ENCODE data around the gene NXNL1.
"Not testable (repeated sequence)": the region's sequence is repeated elsewhere in the genome, so short reads cannot be mapped to it uniquely, and the experiment has no call there.

The NXNL1 gene

GRCh38 chr19:17504030-17504429 lies 43.3 kb upstream of the NXNL1 start:
- Histone ChIP-seq H3K4me2 (no peak overlapping the region), H3K9ac (no peak overlapping the region), H3K4me3 (IDR thresholded peaks at IDR 0.05; ENCODE audit: insufficient read depth, low read depth, low read length) (no peak overlapping the region), H3K36me3 (ENCODE audit: insufficient read depth) (no peaks in the 10 kb centered on the region), H3K27me3 (ENCODE audit: insufficient read depth, low read depth) (no peaks in the 10 kb centered on the region), H3K27ac (no peak overlapping the region), H2AFZ (ENCODE audit: low read depth) (no peak overlapping the region), H4K20me1 (ENCODE audit: insufficient read depth) (no peaks in the 10 kb centered on the region), H3K79me2 (ENCODE audit: insufficient read depth, low read depth) (no peaks in the 10 kb centered on the region; the same call in 1 of the 2 replicates), H3K4me1 (ENCODE audit: low read depth, poor library complexity, severe bottlenecking) (peaks cover 5% of the 10 kb centered on the region)
- TF ChIP-seq, protein P1, sequence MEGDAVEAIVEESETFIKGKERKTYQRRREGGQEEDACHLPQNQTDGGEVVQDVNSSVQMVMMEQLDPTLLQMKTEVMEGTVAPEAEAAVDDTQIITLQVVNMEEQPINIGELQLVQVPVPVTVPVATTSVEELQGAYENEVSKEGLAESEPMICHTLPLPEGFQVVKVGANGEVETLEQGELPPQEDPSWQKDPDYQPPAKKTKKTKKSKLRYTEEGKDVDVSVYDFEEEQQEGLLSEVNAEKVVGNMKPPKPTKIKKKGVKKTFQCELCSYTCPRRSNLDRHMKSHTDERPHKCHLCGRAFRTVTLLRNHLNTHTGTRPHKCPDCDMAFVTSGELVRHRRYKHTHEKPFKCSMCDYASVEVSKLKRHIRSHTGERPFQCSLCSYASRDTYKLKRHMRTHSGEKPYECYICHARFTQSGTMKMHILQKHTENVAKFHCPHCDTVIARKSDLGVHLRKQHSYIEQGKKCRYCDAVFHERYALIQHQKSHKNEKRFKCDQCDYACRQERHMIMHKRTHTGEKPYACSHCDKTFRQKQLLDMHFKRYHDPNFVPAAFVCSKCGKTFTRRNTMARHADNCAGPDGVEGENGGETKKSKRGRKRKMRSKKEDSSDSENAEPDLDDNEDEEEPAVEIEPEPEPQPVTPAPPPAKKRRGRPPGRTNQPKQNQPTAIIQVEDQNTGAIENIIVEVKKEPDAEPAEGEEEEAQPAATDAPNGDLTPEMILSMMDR (conservative IDR thresholded peaks at IDR 0.05; ENCODE audit: low read depth, low read length): no peak

- no peak overlapping the region for H2AFZ ChIP-seq (ENCODE audit: low read depth)
- H3K27ac ChIP-seq: no peak overlapping the region
- TF ChIP-seq, protein P1 (conservative IDR thresholded peaks at IDR 0.05; ENCODE audit: low read depth, low read length): no peak
- H3K9ac ChIP-seq: no peak overlapping the region
- H4K20me1 ChIP-seq (ENCODE audit: insufficient read depth): no peaks in the 10 kb centered on the region
- H3K27me3 ChIP-seq (ENCODE audit: insufficient read depth, low read depth): no peaks in the 10 kb centered on the region
- no peaks in the 10 kb centered on the region for H3K79me2 ChIP-seq (ENCODE audit: insufficient read depth, low read depth)
- no peaks in the 10 kb centered on the region for H3K36me3 ChIP-seq (ENCODE audit: insufficient read depth)
- peaks cover 5% of the 10 kb centered on the region for H3K4me1 ChIP-seq (ENCODE audit: low read depth, poor library complexity, severe bottlenecking)
- H3K4me2 ChIP-seq: no peak overlapping the region
- no peak overlapping the region for H3K4me3 ChIP-seq (IDR thresholded peaks at IDR 0.05; ENCODE audit: insufficient read depth, low read depth, low read length)
Measured at GRCh38 chr19:17503240-17503639, 42.5 kb upstream of the NXNL1 start.

DNA sequence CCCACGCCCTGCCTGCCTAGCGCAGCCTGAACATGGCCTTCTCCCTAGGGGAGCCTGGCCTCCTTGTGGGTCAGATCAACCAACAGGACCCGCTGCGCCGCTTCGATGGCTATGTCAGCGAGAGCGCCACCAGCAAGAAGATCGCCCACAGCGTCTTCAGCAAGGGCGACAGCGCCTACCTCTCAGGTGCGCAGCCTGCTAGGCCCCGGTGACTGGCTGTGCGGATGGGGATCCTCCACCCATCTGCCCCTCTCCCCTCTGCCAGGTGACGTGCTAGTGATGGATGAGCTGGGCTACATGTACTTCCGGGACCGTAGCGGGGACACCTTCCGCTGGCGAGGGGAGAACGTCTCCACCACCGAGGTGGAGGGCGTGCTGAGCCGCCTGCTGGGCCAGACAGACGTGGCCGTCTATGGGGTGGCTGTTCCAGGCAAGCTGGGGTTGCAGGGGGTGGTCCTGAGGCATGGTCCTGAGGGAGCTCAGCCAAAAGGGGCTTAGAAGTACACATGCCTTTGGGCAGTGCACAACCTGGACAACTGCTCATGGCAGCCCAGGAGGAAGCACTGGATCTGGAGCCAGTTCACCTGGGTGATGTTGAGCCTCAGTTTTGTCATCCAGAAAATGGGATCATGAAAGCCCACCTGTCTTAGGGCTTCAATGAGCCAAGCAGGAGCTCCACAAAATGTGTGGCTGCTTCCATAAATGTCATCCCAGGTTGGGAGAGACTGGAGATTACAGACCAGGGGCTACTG lies 39.9 kb upstream of the NXNL1 start:
- TF ChIP-seq, protein P1 (conservative IDR thresholded peaks at IDR 0.05; ENCODE audit: low read depth, low read length): no peak
- Histone ChIP-seq H3K4me2 (no peak overlapping the region), H3K4me3 (IDR thresholded peaks at IDR 0.05; ENCODE audit: insufficient read depth, low read depth, low read length) (no peak overlapping the region), H2AFZ (ENCODE audit: low read depth) (no peak overlapping the region), H3K9ac (no peak overlapping the region), H3K4me1 (ENCODE audit: low read depth, poor library complexity, severe bottlenecking) (no peaks in the 10 kb centered on the region), H3K79me2 (ENCODE audit: insufficient read depth, low read depth) (no peaks in the 10 kb centered on the region), H3K27ac (no peak overlapping the region), H4K20me1 (ENCODE audit: insufficient read depth) (no peaks in the 10 kb centered on the region), H3K36me3 (ENCODE audit: insufficient read depth) (no peaks in the 10 kb centered on the region), H3K27me3 (ENCODE audit: insufficient read depth, low read depth) (no peaks in the 10 kb centered on the region)

- Histone ChIP-seq H3K27ac (no peak overlapping the region), H3K36me3 (ENCODE audit: insufficient read depth) (no peaks in the 10 kb centered on the region), H2AFZ (ENCODE audit: low read depth) (no peak overlapping the region), H3K9ac (no peak overlapping the region), H3K4me2 (no peak overlapping the region), H3K4me3 (IDR thresholded peaks at IDR 0.05; ENCODE audit: insufficient read depth, low read depth, low read length) (no peak overlapping the region), H4K20me1 (ENCODE audit: insufficient read depth) (no peaks in the 10 kb centered on the region), H3K27me3 (ENCODE audit: insufficient read depth, low read depth) (no peaks in the 10 kb centered on the region), H3K79me2 (ENCODE audit: insufficient read depth, low read depth) (no peaks in the 10 kb centered on the region), H3K4me1 (ENCODE audit: low read depth, poor library complexity, severe bottlenecking) (no peaks in the 10 kb centered on the region)
- TF ChIP-seq, protein P1 (conservative IDR thresholded peaks at IDR 0.05; ENCODE audit: low read depth, low read length): no peak
Measured at GRCh38 chr19:17499648-17500446, 39.1 kb upstream of the NXNL1 start.

DNA sequence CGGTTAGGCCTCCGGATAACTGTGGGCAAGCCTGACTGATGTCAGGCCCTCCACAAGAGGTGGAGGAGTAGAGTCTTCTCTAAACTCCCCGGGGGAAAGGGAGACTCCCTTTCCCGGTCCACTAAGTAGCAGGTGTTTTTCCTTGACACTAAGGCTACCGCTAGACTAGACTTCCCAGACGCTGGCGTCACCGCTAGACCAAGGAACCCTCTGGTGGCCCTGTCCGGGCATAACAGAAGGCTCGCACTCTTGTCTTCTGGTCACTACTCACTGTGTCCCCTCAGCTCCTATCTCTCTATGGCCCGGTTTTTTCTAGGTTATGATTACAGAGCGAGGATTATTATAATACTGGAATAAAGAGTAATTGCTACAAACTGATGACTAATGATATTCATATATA lies 38.3 kb upstream of the NXNL1 start:
- H3K27me3 ChIP-seq (ENCODE audit: insufficient read depth, low read depth); H3K79me2 ChIP-seq (ENCODE audit: insufficient read depth, low read depth); H4K20me1 ChIP-seq (ENCODE audit: insufficient read depth); H3K4me1 ChIP-seq (ENCODE audit: low read depth, poor library complexity, severe bottlenecking); H3K27ac ChIP-seq; H3K36me3 ChIP-seq (ENCODE audit: insufficient read depth); H3K4me3 ChIP-seq (IDR thresholded peaks at IDR 0.05; ENCODE audit: insufficient read depth, low read depth, low read length); H2AFZ ChIP-seq (ENCODE audit: low read depth); H3K4me2 ChIP-seq; H3K9ac ChIP-seq: not testable (repeated sequence)
